ENCODE measurements around the gene LDB3.

LDB3 gene

DNA sequence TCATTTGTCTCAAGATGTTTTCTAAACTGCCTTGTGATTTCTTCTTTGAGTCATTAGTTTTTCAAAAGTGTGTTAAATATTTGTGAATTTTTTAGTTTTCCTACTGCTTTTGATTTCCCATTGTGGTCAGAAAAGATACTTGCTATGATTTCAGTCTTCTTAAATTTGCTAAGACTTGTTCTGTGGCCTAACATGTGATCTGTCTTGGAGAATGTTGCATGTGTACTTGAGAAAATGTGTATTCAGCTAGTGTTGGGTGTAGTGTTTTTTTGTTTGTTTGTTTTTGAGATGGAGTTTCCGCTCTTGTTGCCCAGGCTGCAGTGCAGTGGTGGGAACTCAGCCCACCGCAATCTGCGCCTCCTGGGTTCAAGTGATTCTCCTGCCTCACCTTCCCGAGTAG is 116.7 kb downstream of the LDB3 start:
- TF ChIP-seq, protein P1, sequence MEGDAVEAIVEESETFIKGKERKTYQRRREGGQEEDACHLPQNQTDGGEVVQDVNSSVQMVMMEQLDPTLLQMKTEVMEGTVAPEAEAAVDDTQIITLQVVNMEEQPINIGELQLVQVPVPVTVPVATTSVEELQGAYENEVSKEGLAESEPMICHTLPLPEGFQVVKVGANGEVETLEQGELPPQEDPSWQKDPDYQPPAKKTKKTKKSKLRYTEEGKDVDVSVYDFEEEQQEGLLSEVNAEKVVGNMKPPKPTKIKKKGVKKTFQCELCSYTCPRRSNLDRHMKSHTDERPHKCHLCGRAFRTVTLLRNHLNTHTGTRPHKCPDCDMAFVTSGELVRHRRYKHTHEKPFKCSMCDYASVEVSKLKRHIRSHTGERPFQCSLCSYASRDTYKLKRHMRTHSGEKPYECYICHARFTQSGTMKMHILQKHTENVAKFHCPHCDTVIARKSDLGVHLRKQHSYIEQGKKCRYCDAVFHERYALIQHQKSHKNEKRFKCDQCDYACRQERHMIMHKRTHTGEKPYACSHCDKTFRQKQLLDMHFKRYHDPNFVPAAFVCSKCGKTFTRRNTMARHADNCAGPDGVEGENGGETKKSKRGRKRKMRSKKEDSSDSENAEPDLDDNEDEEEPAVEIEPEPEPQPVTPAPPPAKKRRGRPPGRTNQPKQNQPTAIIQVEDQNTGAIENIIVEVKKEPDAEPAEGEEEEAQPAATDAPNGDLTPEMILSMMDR (IDR thresholded peaks at IDR 0.05; ENCODE audit: borderline replicate concordance, control extremely low read depth, extremely low read depth, insufficient read depth, missing control alignments) = no peak
- in situ Hi-C loops (cut with MboI; ENCODE audit: low sequenced_read_pairs, unreplicated experiment) = no loop called here
- no peak for DNase-seq (ENCODE audit: low spot score)
